ENCODE measurements around the gene PIM3.

DNA sequence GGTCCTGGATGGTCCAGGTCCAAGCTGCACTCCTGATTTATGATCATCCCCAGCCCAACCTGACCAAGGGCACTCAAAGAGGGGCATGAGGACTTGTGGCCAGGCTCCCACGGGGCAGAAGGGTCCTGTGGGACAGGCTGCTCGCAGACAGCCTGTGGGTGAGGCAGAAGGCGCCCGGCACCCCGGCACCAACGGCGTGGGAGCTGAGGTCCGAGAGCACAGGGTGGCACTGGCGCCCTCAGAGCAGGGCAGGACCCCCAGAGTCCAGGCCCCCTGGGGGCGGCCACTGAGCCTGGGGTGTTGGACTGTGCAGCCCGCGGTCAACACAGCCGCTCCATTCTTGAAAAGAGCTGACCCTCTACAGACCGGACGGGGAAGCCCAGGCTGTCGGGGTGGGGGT lies 48.7 kb downstream of the PIM3 start:
- TF ChIP-seq, protein P1, sequence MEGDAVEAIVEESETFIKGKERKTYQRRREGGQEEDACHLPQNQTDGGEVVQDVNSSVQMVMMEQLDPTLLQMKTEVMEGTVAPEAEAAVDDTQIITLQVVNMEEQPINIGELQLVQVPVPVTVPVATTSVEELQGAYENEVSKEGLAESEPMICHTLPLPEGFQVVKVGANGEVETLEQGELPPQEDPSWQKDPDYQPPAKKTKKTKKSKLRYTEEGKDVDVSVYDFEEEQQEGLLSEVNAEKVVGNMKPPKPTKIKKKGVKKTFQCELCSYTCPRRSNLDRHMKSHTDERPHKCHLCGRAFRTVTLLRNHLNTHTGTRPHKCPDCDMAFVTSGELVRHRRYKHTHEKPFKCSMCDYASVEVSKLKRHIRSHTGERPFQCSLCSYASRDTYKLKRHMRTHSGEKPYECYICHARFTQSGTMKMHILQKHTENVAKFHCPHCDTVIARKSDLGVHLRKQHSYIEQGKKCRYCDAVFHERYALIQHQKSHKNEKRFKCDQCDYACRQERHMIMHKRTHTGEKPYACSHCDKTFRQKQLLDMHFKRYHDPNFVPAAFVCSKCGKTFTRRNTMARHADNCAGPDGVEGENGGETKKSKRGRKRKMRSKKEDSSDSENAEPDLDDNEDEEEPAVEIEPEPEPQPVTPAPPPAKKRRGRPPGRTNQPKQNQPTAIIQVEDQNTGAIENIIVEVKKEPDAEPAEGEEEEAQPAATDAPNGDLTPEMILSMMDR (IDR thresholded peaks at IDR 0.05), result no peak
- no peak for TF ChIP-seq EP300 (IDR thresholded peaks at IDR 0.05)
